WTC11 (cell line): Measurements from ENCODE around the gene FRMD4A. TPM values are rescaled to one million over a fixed set of nuclear protein-coding genes. Genes with fewer than 3 reads are reported as not detected.
A peak's percentile ranks its signal among the peaks of the same experiment; 100 is the strongest.

Source experiments
- ATAC-seq: fragments of 200-7000 bp; cut with Tn5 transposase; 2 replicates; pipeline ENCODE4 v1.10.0; 2021; ENCODE audit warnings: mild to moderate bottlenecking, moderate library complexity
- CTCF ChIA-PET: fragments of 300-600 bp; sonication (Branson Sonifier 250); formaldehyde crosslinking; loops from one replicate; lab custom pipeline; 2021; ENCODE audit warnings: antibody characterized with exemption; lab: Charles Lee
- POLR2A ChIA-PET: fragments of 350-600 bp; sonication (Branson Sonifier 250); formaldehyde crosslinking; loops from one replicate; lab custom pipeline; 2021; ENCODE audit warnings: antibody characterized with exemption; lab: Charles Lee
- DNase-seq: peaks from one replicate; pipeline ENCODE4 v3.0.0; 2021; ENCODE audit warnings: low spot score
- H3K27ac Mint-ChIP-seq: 2 replicates; pipeline ENCODE4 v1.8.0; 2021; ENCODE audit warnings: mixed read lengths
- H3K27me3 Mint-ChIP-seq: 2 replicates; pipeline ENCODE4 v1.8.0; 2021; ENCODE audit warnings: low read depth, mild to moderate bottlenecking, moderate library complexity, mixed read lengths
- H3K36me3 Mint-ChIP-seq: 2 replicates; pipeline ENCODE4 v1.8.0; 2021; ENCODE audit warnings: mixed read lengths
- H3K4me1 Mint-ChIP-seq: 2 replicates; pipeline ENCODE4 v1.8.0; 2022; ENCODE audit warnings: mixed read lengths
- H3K4me3 Mint-ChIP-seq: 2 replicates; pipeline ENCODE4 v1.8.0; 2021; ENCODE audit warnings: mild to moderate bottlenecking, moderate library complexity, mixed read lengths
- H3K9me3 Mint-ChIP-seq: 2 replicates; pipeline ENCODE4 v1.8.0; 2021; ENCODE audit warnings: mixed read lengths
- ATF3 ChIP-seq: sonication (generic); formaldehyde crosslinking; conservative IDR thresholded peaks from 2 replicates; pipeline ENCODE4 v1.8.1; 2022; ENCODE audit warnings: mild to moderate bottlenecking, missing genetic modification reagents
- ELF4 ChIP-seq: sonication (generic); formaldehyde crosslinking; IDR thresholded peaks from 2 replicates; pipeline ENCODE4 v1.8.1; 2022; ENCODE audit warnings: low read depth, mild to moderate bottlenecking, moderate library complexity, missing genetic modification reagents
- ESRRA ChIP-seq: sonication (generic); formaldehyde crosslinking; IDR thresholded peaks from 2 replicates; pipeline ENCODE4 v1.8.1; 2022; ENCODE audit warnings: mild to moderate bottlenecking, missing genetic modification reagents, borderline replicate concordance
- ETV6 ChIP-seq: sonication (generic); formaldehyde crosslinking; IDR thresholded peaks from 2 replicates; pipeline ENCODE4 v1.8.1; 2022; ENCODE audit warnings: mild to moderate bottlenecking, missing genetic modification reagents
- FOXJ3 ChIP-seq: sonication (generic); formaldehyde crosslinking; IDR thresholded peaks from 2 replicates; pipeline ENCODE4 v1.9.0; 2021; ENCODE audit warnings: missing genetic modification reagents, mild to moderate bottlenecking, borderline replicate concordance
- GABPB1 ChIP-seq: sonication (generic); formaldehyde crosslinking; IDR thresholded peaks from 2 replicates; pipeline ENCODE4 v1.8.1; 2023; ENCODE audit warnings: mild to moderate bottlenecking, missing genetic modification reagents
- HMGA2 ChIP-seq: fragments of 250-450 bp; sonication (Bioruptor Pico); IDR thresholded peaks from 2 replicates; pipeline ENCODE4 v1.4.0; 2021; ENCODE audit warnings: mild to moderate bottlenecking, moderate library complexity
- IRF1 ChIP-seq: sonication (generic); formaldehyde crosslinking; IDR thresholded peaks from 2 replicates; pipeline ENCODE4 v1.8.0; 2023; ENCODE audit warnings: missing genetic modification reagents
- JAZF1 ChIP-seq: fragments of 250-450 bp; sonication (Bioruptor Pico); IDR thresholded peaks from 2 replicates; pipeline ENCODE4 v1.9.0; 2021; ENCODE audit warnings: moderate library complexity, mild to moderate bottlenecking, inconsistent platforms
- JUN ChIP-seq: sonication (generic); formaldehyde crosslinking; IDR thresholded peaks from 2 replicates; pipeline ENCODE4 v1.8.0; 2023; ENCODE audit warnings: mild to moderate bottlenecking, missing genetic modification reagents
- KAT7 ChIP-seq: sonication (generic); formaldehyde crosslinking; IDR thresholded peaks from 2 replicates; pipeline ENCODE4 v1.8.1; 2023; ENCODE audit warnings: missing genetic modification reagents, mild to moderate bottlenecking, borderline replicate concordance
- NFATC4 ChIP-seq: fragments of 250-450 bp; sonication (Bioruptor Pico); IDR thresholded peaks from 2 replicates; pipeline ENCODE4 v1.9.0; 2021; ENCODE audit warnings: mild to moderate bottlenecking
- NFYB ChIP-seq: sonication (generic); formaldehyde crosslinking; conservative IDR thresholded peaks from 2 replicates; pipeline ENCODE4 v1.8.0; 2022; ENCODE audit warnings: low read depth, missing genetic modification reagents
- OVOL2 ChIP-seq: fragments of 250-450 bp; sonication (Bioruptor Pico); IDR thresholded peaks from 2 replicates; pipeline ENCODE4 v1.9.0; 2021; ENCODE audit warnings: mild to moderate bottlenecking, borderline replicate concordance
- SP1 ChIP-seq: sonication (generic); formaldehyde crosslinking; conservative IDR thresholded peaks from 2 replicates; pipeline ENCODE4 v1.8.1; 2022; ENCODE audit warnings: missing genetic modification reagents
- TEAD1 ChIP-seq: sonication (generic); formaldehyde crosslinking; IDR thresholded peaks from 2 replicates; pipeline ENCODE4 v1.8.0; 2022; ENCODE audit warnings: mild to moderate bottlenecking, missing genetic modification reagents
- ZNF121 ChIP-seq: sonication (generic); formaldehyde crosslinking; IDR thresholded peaks from 2 replicates; pipeline ENCODE4 v1.8.0; 2023; ENCODE audit warnings: missing genetic modification reagents
- ZNF219 ChIP-seq: sonication (generic); formaldehyde crosslinking; IDR thresholded peaks from 2 replicates; pipeline ENCODE4 v1.8.0; 2023; ENCODE audit warnings: missing genetic modification reagents, mild to moderate bottlenecking, borderline replicate concordance
- ZNF232 ChIP-seq: sonication (generic); formaldehyde crosslinking; IDR thresholded peaks from 2 replicates; pipeline ENCODE4 v1.8.0; 2022; ENCODE audit warnings: mild to moderate bottlenecking, missing genetic modification reagents
- ZNF423 ChIP-seq: fragments of 250-450 bp; sonication (Bioruptor Pico); IDR thresholded peaks from 2 replicates; pipeline ENCODE4 v2.1.2; 2022; ENCODE audit warnings: mild to moderate bottlenecking, moderate library complexity
- ZNF671 ChIP-seq: fragments of 250-450 bp; sonication (Bioruptor Pico); IDR thresholded peaks from 2 replicates; pipeline ENCODE4 v1.8.0; 2021; ENCODE audit warnings: mild to moderate bottlenecking
- total RNA-seq: library from RNA; stranded (reverse); gene quantifications from 3 replicates; pipeline ENCODE4 v1.2.3, GENCODE V29; 2021
- TF ChIP-seq, protein P1 (sequence below): sonication (generic); formaldehyde crosslinking; IDR thresholded peaks from 2 replicates; pipeline ENCODE4 v1.8.1; 2022; ENCODE audit warnings: mild to moderate bottlenecking, missing genetic modification reagents, moderate library complexity, borderline replicate concordance

Gene FRMD4A
- total RNA-seq, 1 experiment from 2014 or later: 35.5 TPM

DNA sequence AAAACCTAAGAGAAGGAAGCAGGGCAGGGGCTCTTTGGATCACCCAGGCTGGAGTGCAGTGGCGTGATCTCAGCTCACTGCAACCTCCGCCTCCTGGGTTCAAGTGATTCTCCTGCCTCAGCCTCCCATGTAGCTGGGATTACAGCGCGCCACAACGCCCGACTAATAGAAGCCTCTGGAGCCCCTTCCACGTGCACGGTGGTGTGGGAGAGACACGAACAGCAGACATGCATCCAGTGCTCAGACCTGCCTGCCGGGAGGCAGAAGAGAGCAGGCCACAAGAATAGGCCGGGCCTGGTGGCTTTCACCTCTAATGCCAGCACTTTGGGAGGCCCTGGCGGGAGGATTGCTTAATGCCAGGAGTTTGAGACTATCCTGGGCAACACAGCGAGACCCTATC lies 647.7 kb downstream of the FRMD4A start:
- ATAC-seq (no peak), DNase-seq (no peak)
- CTCF ChIA-PET: no interaction called here
- Mint-ChIP-seq H3K9me3 (no peaks in the 10 kb centered on the region), H3K27ac (no peak overlapping the region), H3K4me3 (no peak overlapping the region), H3K27me3 (no peaks in the 10 kb centered on the region), H3K4me1 (no peaks in the 10 kb centered on the region), H3K36me3 (peaks cover 3% of the 10 kb centered on the region; the same call in 1 of the 2 replicates)
- POLR2A ChIA-PET: no interaction called here
- TF ChIP-seq HMGA2 (CRISPR knock-in tag): no peak

GRCh38 chr10:13681960-13682359 lies 648.8 kb downstream of the FRMD4A start:
- no peak for ATAC-seq
- H3K4me1 Mint-ChIP-seq: no peaks in the 10 kb centered on the region
- POLR2A ChIA-PET: interaction anchor here (0.6 kb wide), 1 partner anchor 399 kb away, joined by 3 read pairs; no protein-coding TSS in a partner anchor
- no peaks in the 10 kb centered on the region for H3K9me3 Mint-ChIP-seq
- H3K27me3 Mint-ChIP-seq: no peaks in the 10 kb centered on the region
- H3K27ac Mint-ChIP-seq: no peak overlapping the region
- no peaks in the 10 kb centered on the region; the same call in 1 of the 2 replicates for H3K36me3 Mint-ChIP-seq
- CTCF ChIA-PET: no interaction called here
- TF ChIP-seq ZNF121 (CRISPR knock-in tag): peak; percentile 56; the same call in 1 of the 2 replicates
- TF ChIP-seq ELF4: no peak
- TF ChIP-seq, all 79 proteins: peak for 1
- no peak for DNase-seq
- no peak overlapping the region for H3K4me3 Mint-ChIP-seq

DNA sequence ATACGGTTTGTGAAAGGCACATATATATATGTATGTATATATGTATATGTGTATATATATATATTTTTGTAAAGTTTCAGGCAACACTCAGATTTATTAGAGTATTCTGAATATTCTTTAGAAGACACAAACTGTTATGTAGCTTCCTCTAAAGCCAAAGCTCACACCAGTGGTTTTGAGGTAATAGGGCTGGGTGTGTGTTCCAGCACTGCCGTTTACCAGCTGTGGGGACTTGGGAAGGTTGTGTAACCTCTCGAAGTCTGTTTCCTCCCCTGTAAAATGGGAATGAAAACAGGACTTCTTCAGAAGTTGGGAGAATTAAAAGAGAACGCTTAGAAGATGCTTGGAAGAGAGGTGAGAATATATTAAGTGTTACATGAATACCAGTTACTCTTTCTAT lies 649.2 kb downstream of the FRMD4A start:
- Mint-ChIP-seq H3K36me3 (no peaks in the 10 kb centered on the region; the same call in 1 of the 2 replicates), H3K27ac (no peak overlapping the region)
- TF ChIP-seq IRF1: no peak
- TF ChIP-seq JAZF1 (CRISPR knock-in tag): no peak
- TF ChIP-seq, protein P1, sequence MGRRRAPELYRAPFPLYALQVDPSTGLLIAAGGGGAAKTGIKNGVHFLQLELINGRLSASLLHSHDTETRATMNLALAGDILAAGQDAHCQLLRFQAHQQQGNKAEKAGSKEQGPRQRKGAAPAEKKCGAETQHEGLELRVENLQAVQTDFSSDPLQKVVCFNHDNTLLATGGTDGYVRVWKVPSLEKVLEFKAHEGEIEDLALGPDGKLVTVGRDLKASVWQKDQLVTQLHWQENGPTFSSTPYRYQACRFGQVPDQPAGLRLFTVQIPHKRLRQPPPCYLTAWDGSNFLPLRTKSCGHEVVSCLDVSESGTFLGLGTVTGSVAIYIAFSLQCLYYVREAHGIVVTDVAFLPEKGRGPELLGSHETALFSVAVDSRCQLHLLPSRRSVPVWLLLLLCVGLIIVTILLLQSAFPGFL (CRISPR knock-in tag): no peak
- TF ChIP-seq KAT7 (CRISPR knock-in tag): no peak
- no peak for TF ChIP-seq OVOL2 (CRISPR knock-in tag)
- no peak for TF ChIP-seq ZNF423 (CRISPR knock-in tag)
- TF ChIP-seq JUN (CRISPR knock-in tag): no peak
- no peak for TF ChIP-seq FOXJ3 (CRISPR knock-in tag)
- TF ChIP-seq ESRRA (CRISPR knock-in tag): no peak
- TF ChIP-seq ZNF232: no peak
- no peak for TF ChIP-seq TEAD1 (CRISPR knock-in tag)
- no peak for TF ChIP-seq GABPB1 (CRISPR knock-in tag)
- TF ChIP-seq NFATC4 (CRISPR knock-in tag): no peak
- TF ChIP-seq ZNF219 (CRISPR knock-in tag): no peak
- no peak for TF ChIP-seq ATF3 (CRISPR knock-in tag)
- no peak for TF ChIP-seq ETV6 (CRISPR knock-in tag)
- no peak for TF ChIP-seq HMGA2 (CRISPR knock-in tag)
- no peak for TF ChIP-seq NFYB (CRISPR knock-in tag)
- TF ChIP-seq ZNF671 (CRISPR knock-in tag): no peak
- no peak for TF ChIP-seq SP1
- TF ChIP-seq, all 79 proteins: peak for 0
- no peaks in the 10 kb centered on the region for H3K27me3 Mint-ChIP-seq
- POLR2A ChIA-PET: no interaction called here
- ATAC-seq: no peak
- DNase-seq: no peak
- H3K4me3 Mint-ChIP-seq: no peak overlapping the region
- CTCF ChIA-PET: no interaction called here
- H3K9me3 Mint-ChIP-seq: no peaks in the 10 kb centered on the region
- H3K4me1 Mint-ChIP-seq: no peaks in the 10 kb centered on the region
